ENCODE measurements around the gene AHRR. TPM values are rescaled to one million over a fixed set of nuclear protein-coding genes. Genes with fewer than 3 reads are reported as not detected.

AHRR gene
- total and polyA plus RNA-seq, 12 donors: 0.07 to 1.2 (median 0.33) TPM; not detected in 2

DNA sequence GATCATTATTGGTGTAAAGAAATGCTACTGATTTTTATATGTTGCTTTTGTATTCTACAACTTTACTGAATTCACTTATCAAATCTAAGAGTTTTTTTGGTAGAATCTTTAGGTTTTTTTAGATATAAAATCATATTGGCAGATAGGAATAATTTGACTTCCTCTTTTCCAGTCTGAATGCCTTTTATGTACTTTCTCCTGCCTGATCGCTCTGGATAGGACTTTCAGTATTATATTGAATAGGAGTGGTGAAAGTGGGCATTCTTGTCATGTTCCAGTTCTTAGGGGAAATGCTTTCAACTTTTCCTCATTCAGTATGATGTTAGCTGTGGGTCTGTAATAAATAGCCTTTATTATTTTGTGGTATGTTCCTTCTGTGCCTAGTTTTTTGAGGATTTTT is 8.3 kb downstream of the AHRR start:
- intact Hi-C loops (cut with DNase I): no loop called here
- no peaks in the 10 kb centered on the region for H3K9me3 ChIP-seq
- TF ChIP-seq, protein P1, sequence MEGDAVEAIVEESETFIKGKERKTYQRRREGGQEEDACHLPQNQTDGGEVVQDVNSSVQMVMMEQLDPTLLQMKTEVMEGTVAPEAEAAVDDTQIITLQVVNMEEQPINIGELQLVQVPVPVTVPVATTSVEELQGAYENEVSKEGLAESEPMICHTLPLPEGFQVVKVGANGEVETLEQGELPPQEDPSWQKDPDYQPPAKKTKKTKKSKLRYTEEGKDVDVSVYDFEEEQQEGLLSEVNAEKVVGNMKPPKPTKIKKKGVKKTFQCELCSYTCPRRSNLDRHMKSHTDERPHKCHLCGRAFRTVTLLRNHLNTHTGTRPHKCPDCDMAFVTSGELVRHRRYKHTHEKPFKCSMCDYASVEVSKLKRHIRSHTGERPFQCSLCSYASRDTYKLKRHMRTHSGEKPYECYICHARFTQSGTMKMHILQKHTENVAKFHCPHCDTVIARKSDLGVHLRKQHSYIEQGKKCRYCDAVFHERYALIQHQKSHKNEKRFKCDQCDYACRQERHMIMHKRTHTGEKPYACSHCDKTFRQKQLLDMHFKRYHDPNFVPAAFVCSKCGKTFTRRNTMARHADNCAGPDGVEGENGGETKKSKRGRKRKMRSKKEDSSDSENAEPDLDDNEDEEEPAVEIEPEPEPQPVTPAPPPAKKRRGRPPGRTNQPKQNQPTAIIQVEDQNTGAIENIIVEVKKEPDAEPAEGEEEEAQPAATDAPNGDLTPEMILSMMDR (IDR thresholded peaks at IDR 0.05): no peak
- no peaks in the 10 kb centered on the region for H3K4me1 ChIP-seq
- H3K27ac ChIP-seq: no peak overlapping the region
- peaks cover 0 to 19% (median 4%) of the 10 kb centered on the region in 7 donors for H3K27me3 ChIP-seq
- no peak overlapping the region for H3K4me3 ChIP-seq
- DNase-seq (no peak), ATAC-seq (no peak)
- H3K36me3 ChIP-seq: no peaks in the 10 kb centered on the region
- 84 to 87% methylated on average over 1 of the region's 1 CpG for WGBS, 2 donors

DNA sequence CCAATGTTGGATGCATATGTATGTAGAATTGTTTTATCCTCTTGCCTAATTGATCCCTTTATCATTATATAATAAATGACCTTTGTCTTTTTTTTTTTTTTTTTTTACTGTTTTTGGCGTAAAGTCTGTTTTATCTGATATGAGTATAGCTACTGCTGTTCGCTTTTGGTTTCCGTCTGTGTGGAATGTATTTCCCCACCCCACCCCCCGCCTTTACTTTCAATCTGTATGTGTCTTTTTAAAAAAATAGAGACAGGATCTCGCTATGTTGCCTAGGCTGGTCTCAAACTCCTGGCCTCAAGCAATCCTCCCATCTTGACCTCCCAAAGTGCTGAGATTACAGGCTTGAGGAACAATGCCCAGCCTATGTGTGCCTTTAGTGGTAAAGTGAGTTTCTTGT is 11.3 kb downstream of the AHRR start:
- DNase-seq: no peak
- TF ChIP-seq, protein P1 (IDR thresholded peaks at IDR 0.05): no peak
- ATAC-seq: no peak
- Histone ChIP-seq H3K36me3 (no peaks in the 10 kb centered on the region), H3K27me3 (peaks cover 0 to 12% (median 4%) of the 10 kb centered on the region in 7 donors), H3K27ac (no peak overlapping the region), H3K4me3 (no peak overlapping the region), H3K4me1 (no peaks in the 10 kb centered on the region), H3K9me3 (no peaks in the 10 kb centered on the region)
- intact Hi-C loops (cut with DNase I): no loop called here
- WGBS, 2 donors: 73 to 78% methylated on average over 5 of the region's 5 CpGs

DNA sequence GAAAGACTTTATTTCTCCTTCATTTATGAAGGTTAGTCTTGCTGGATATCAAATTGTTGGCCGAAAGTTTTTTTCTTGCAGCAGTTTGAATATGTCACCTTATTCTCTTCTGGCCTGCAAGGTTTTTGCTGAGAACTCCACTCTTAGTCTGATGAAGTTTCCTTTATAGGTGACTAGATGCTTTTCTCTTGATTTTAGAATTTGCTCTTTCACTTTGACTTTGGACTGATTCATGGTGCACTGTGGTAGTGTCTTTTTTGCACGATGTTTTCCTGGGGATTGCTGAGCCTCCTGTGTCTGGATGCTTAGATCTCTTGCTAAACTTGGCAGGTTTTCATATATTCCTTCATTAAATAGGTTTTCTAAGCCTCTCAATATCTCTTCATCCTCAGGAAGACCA is 12.4 kb downstream of the AHRR start:
- no peak overlapping the region for H3K27ac ChIP-seq
- ATAC-seq: no peak
- H3K4me1 ChIP-seq: no peaks in the 10 kb centered on the region
- TF ChIP-seq, protein P1 (IDR thresholded peaks at IDR 0.05): no peak
- 92 to 95% methylated on average over 2 of the region's 2 CpGs for WGBS, 2 donors
- no peak overlapping the region for H3K4me3 ChIP-seq
- intact Hi-C loops (cut with DNase I): no loop called here
- H3K36me3 ChIP-seq: no peaks in the 10 kb centered on the region
- no peak for DNase-seq
- H3K27me3 ChIP-seq: peaks cover 0 to 12% (median 4%) of the 10 kb centered on the region in 7 donors
- no peaks in the 10 kb centered on the region for H3K9me3 ChIP-seq

DNA sequence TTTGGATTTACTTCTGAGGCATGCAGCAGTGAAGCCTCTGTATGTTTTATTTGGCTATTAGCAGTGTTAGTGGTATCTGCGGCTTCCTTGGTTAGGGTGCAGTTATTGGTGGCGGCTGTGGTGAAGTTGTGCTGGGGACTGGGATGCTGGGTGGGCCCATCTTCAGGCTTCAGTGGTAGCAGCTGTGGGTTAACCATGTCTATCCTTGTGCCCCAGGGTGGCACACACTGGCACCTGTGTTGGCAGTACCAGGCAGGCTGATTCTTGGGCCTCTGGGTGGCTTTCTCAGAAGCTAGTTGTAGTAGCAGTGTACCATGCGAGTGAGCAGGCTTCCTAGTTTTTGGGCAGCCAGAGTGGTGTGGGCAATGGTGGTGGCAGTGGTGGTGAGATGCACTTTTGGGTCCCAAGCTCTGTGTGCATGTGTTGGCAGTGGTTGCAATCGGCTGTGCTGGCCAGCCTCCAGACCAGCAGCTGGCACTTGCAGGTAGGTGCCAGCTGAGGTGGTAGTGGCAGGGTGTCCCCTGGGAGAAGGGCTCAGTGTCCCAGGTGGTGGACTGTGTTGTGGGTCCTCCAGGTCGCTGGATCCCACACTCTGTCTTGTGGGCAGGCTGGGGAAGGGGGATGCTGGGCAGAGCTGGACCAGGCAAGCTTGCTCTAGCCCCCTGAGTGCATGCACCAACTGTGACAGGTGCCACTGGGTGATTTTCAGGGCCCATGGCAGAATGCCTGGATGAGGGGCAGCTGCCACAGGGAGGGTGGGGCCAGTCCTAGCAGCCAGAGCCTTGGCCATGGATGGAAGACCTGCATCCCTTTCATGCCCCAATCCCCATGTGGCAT is 13.6 kb downstream of the AHRR start:
- Histone ChIP-seq H3K4me1 (no peaks in the 10 kb centered on the region), H3K36me3 (no peaks in the 10 kb centered on the region), H3K4me3 (no peak overlapping the region), H3K9me3 (no peaks in the 10 kb centered on the region), H3K27ac (no peak overlapping the region), H3K27me3 (peaks cover 0 to 12% (median 4%) of the 10 kb centered on the region in 7 donors)
- peak in 1 of 8 donors; percentile 26 for ATAC-seq
- intact Hi-C loops (cut with DNase I): no loop called here
- no peak for DNase-seq
- TF ChIP-seq, protein P1 (IDR thresholded peaks at IDR 0.05): no peak
- WGBS, 2 donors: 71 to 91% methylated on average over 5 of the region's 5 CpGs

Data from heart right ventricle (tissue), 16 donors.